ENCODE measurements around the gene AHNAK.

AHNAK gene

DNA sequence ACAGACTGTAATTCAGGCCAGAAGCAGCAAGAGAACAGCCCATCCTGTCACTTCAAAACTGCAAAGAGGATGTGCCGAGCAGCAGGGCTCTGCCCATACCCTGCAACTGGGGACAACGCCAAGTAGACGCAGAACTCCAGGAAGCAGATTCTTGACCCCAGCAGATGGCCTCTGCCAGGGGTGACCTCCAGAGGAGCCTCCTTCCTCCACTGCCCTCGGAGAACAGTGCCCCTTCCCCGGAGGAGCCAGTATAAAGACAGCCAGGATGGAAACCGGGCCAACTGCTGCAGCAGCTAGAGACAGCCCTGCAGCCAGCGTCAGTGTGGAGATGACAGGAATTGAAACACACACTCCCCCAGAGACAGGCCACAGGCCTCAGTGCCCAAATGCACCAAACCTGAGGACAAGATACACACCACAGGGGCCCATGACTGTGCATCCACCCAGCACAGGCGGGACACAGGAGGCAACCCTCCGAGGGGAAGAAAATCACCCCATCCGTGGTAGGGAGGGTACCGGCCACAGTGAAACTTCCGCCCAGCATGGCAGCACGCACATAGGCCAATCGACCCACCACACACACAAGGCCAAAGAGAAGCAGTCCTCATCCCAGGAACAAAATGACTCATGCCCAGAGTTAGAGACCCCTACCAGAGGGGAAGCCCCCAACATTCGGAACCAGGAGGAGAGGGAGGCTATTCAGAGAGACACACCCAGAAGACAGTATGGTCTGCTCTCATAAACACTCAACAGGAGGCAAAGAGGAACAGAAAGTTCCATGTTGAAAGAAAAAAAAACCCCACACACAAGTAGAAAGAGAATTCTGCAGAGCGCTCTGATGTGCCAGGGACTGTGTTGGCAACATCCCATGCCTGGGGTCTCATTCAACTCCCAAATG lies 5.6 kb downstream of the AHNAK start:
- peak overlapping the region; percentile 99 for H3K4me3 ChIP-seq (ENCODE audit: low read depth, low read length)
- TF ChIP-seq, protein P1, sequence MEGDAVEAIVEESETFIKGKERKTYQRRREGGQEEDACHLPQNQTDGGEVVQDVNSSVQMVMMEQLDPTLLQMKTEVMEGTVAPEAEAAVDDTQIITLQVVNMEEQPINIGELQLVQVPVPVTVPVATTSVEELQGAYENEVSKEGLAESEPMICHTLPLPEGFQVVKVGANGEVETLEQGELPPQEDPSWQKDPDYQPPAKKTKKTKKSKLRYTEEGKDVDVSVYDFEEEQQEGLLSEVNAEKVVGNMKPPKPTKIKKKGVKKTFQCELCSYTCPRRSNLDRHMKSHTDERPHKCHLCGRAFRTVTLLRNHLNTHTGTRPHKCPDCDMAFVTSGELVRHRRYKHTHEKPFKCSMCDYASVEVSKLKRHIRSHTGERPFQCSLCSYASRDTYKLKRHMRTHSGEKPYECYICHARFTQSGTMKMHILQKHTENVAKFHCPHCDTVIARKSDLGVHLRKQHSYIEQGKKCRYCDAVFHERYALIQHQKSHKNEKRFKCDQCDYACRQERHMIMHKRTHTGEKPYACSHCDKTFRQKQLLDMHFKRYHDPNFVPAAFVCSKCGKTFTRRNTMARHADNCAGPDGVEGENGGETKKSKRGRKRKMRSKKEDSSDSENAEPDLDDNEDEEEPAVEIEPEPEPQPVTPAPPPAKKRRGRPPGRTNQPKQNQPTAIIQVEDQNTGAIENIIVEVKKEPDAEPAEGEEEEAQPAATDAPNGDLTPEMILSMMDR (IDR thresholded peaks at IDR 0.05; ENCODE audit: low read depth, low read length) = no peak

GRCh38 chr11:62539238-62539925 lies 7.2 kb downstream of the AHNAK start:
- TF ChIP-seq, protein P1 (IDR thresholded peaks at IDR 0.05; ENCODE audit: low read depth, low read length) = no peak
- H3K4me3 ChIP-seq (ENCODE audit: low read depth, low read length) = peak overlapping the region; percentile 44

DNA sequence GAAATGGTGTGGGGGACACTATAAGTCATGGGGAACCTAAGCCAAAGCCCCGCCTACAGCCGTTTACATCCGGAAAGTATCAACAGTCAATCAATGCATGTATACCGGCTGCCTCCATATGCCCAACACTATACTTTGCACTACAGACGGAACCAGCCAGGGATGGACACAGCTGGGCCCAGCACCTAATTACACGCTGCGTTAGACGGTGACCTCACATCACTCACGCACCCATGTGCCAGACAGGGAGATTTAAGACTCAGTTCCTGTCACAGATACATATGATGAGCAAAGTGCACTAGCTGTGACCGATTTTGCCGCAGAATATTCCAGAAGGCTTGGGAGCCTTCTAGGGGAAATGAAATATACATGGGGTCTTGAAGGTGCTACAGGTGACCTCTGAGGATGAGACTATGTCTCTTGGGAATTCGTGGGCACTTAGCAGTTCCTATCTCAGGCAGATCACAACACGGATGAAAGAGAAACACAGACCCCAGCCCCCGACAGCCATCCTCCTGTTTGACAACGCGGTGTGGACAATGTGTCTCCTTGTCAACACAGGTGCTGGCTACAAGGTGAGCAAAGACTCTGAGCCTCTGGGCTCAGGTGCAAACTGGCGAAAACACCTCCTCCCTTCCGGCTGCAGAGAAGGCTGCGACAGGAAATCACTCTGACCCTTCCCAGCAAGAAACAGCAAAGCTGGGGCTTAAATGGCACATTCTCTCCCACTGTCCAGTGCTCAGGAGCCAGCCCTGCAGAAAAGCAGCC lies 8.0 kb downstream of the AHNAK start:
- TF ChIP-seq, protein P1 (IDR thresholded peaks at IDR 0.05; ENCODE audit: low read depth, low read length) = no peak
- H3K4me3 ChIP-seq (ENCODE audit: low read depth, low read length) = peak overlapping the region; percentile 44

GRCh38 chr11:62536301-62536957 lies 10.2 kb downstream of the AHNAK start:
- TF ChIP-seq, protein P1 (IDR thresholded peaks at IDR 0.05; ENCODE audit: low read depth, low read length) = no peak
- H3K4me3 ChIP-seq (ENCODE audit: low read depth, low read length) = no peak overlapping the region

- H3K4me3 ChIP-seq (ENCODE audit: low read depth, low read length) = no peak overlapping the region
- TF ChIP-seq, protein P1 (IDR thresholded peaks at IDR 0.05; ENCODE audit: low read depth, low read length) = no peak
Measured at GRCh38 chr11:62535802-62536201, 10.8 kb downstream of the AHNAK start.

- TF ChIP-seq, protein P1 (IDR thresholded peaks at IDR 0.05; ENCODE audit: low read depth, low read length) = no peak
- H3K4me3 ChIP-seq (ENCODE audit: low read depth, low read length) = no peak overlapping the region
Measured at GRCh38 chr11:62534779-62535545, 11.6 kb downstream of the AHNAK start.
